Natural killer cell (primary cell): Measurements from ENCODE around the gene MUC5AC. TPM values are rescaled to one million over a fixed set of nuclear protein-coding genes. Genes with fewer than 3 reads are reported as not detected.

Experiments used
- ATAC-seq, 3 donors: fragments of 150-1000 bp in 2 of 3; fragments of 200-7000 bp in 1 of 3; cut with Tn5 transposase; 1 replicate in 1 of 3; 2 replicates in 2 of 3; pipeline ENCODE4 v1.10.0; 2021; ENCODE audit warnings: mild to moderate bottlenecking in 2 of 3, moderate library complexity in 2 of 3
- DNase-seq, 2 donors: peaks; one replicate each; pipeline versions ENCODE4 v3.0.0 to v3.0.0-alpha.2; 2013 to 2021; ENCODE audit warnings: mixed read lengths in 1 of 2
- H3K27ac ChIP-seq: one replicate; pipeline ENCODE4 v1.5.1; 2013; ENCODE audit warnings: mild to moderate bottlenecking, low read length
- H3K27me3 ChIP-seq: one replicate; pipeline ENCODE4 v1.6.1; 2013; ENCODE audit warnings: low read length; ENCODE audit not compliant: control insufficient read depth, insufficient read depth
- H3K36me3 ChIP-seq: one replicate; pipeline ENCODE4 v1.6.1; 2013; ENCODE audit warnings: low read length; ENCODE audit not compliant: control insufficient read depth, insufficient read depth
- H3K4me1 ChIP-seq: one replicate; pipeline ENCODE4 v1.6.1; 2013; ENCODE audit warnings: low read length; ENCODE audit not compliant: control insufficient read depth, insufficient read depth
- H3K4me3 ChIP-seq: one replicate; pipeline ENCODE4 v1.5.1; 2013; ENCODE audit warnings: low read length
- H3K9me3 ChIP-seq: one replicate; pipeline ENCODE4 v1.6.1; 2013; ENCODE audit warnings: low read length; ENCODE audit not compliant: control insufficient read depth, insufficient read depth
- H3K27ac Mint-ChIP-seq, 2 donors: one replicate each; pipeline ENCODE4 v1.8.0; 2022; ENCODE audit warnings: mild to moderate bottlenecking in 2 of 2, mixed read lengths in 2 of 2, moderate library complexity in 1 of 2
- H3K27me3 Mint-ChIP-seq, 2 donors: one replicate each; pipeline ENCODE4 v1.8.0; 2022; ENCODE audit warnings: low read depth in 2 of 2, mixed read lengths in 2 of 2
- H3K36me3 Mint-ChIP-seq: one replicate; pipeline ENCODE4 v1.8.0; 2022; ENCODE audit warnings: mixed read lengths
- H3K4me1 Mint-ChIP-seq, 2 donors: one replicate each; pipeline ENCODE4 v1.8.0; 2022; ENCODE audit warnings: mixed read lengths in 2 of 2
- H3K4me3 Mint-ChIP-seq: one replicate; pipeline ENCODE4 v1.8.0; 2022; ENCODE audit warnings: mild to moderate bottlenecking, moderate library complexity, mixed read lengths
- H3K9me3 Mint-ChIP-seq, 2 donors: one replicate each; pipeline ENCODE4 v1.8.0; 2022; ENCODE audit warnings: mixed read lengths in 2 of 2
- CTCF ChIP-seq: fragments of 200-600 bp; IDR thresholded peaks from one replicate; pipeline ENCODE4 v1.8.0; 2022; ENCODE audit warnings: antibody characterized with exemption
- WGBS: methylation state at CpG from one replicate; pipeline ENCODE4 v1.1.7; 2013; ENCODE audit warnings: missing lambda C conversion rate; ENCODE audit not compliant: insufficient coverage; 5-methylcytosine and 5-hydroxymethylcytosine counted together
- intact Hi-C: fragments of 100-400 bp; cut with micrococcal nuclease; formaldehyde crosslinking; loops from one replicate; pipeline ENCODE4 v1.14.2; 2022
- total RNA-seq, 4 donors: library from RNA; stranded (reverse); fragments of 120-200 nt in 1 of 4; gene quantifications; one replicate each; pipeline versions ENCODE4 v1.2.3 to v1.2.4, GENCODE V29; 2013 to 2022

Gene MUC5AC
- total RNA-seq, 3 donors from 2014 or later (not counting 1 experiment from before 2014, with no cell fraction given) = not detected

- H3K4me3 ChIP-seq = no peak overlapping the region
- no peaks in the 10 kb centered on the region for H3K4me1 Mint-ChIP-seq
- no peak overlapping the region for H3K27ac Mint-ChIP-seq
- TF ChIP-seq CTCF = no peak
- WGBS = 70% methylated on average over 29 of the region's 29 CpGs
- no peaks in the 10 kb centered on the region for H3K36me3 Mint-ChIP-seq
- intact Hi-C loops = no loop called here
- no peaks in the 10 kb centered on the region for H3K27me3 Mint-ChIP-seq
- DNase-seq (no peak), ATAC-seq (no peak)
- no peaks in the 10 kb centered on the region for H3K9me3 Mint-ChIP-seq
- no peaks in the 10 kb centered on the region for H3K9me3 ChIP-seq
- no peak overlapping the region for H3K27ac ChIP-seq
- H3K4me3 Mint-ChIP-seq = no peak overlapping the region
- H3K27me3 ChIP-seq = no peaks in the 10 kb centered on the region
- H3K4me1 ChIP-seq = no peaks in the 10 kb centered on the region
- H3K36me3 ChIP-seq = no peaks in the 10 kb centered on the region
These were observed 67.9 kb downstream of the MUC5AC start for GRCh38 chr11:1225386-1226225.

- Histone ChIP-seq H3K27me3 (no peaks in the 10 kb centered on the region), H3K4me1 (no peaks in the 10 kb centered on the region), H3K4me3 (no peak overlapping the region), H3K27ac (no peak overlapping the region), H3K36me3 (no peaks in the 10 kb centered on the region), H3K9me3 (no peaks in the 10 kb centered on the region)
- Mint-ChIP-seq H3K36me3 (no peaks in the 10 kb centered on the region), H3K27ac (no peak overlapping the region), H3K4me3 (no peak overlapping the region), H3K27me3 (no peaks in the 10 kb centered on the region), H3K4me1 (no peaks in the 10 kb centered on the region), H3K9me3 (no peaks in the 10 kb centered on the region)
- 81% methylated on average over 41 of the region's 41 CpGs for WGBS
- TF ChIP-seq CTCF = no peak
- intact Hi-C loops = no loop called here
- ATAC-seq = no peak
- no peak for DNase-seq
These were observed 68.7 kb downstream of the MUC5AC start for GRCh38 chr11:1226226-1226985.

DNA sequence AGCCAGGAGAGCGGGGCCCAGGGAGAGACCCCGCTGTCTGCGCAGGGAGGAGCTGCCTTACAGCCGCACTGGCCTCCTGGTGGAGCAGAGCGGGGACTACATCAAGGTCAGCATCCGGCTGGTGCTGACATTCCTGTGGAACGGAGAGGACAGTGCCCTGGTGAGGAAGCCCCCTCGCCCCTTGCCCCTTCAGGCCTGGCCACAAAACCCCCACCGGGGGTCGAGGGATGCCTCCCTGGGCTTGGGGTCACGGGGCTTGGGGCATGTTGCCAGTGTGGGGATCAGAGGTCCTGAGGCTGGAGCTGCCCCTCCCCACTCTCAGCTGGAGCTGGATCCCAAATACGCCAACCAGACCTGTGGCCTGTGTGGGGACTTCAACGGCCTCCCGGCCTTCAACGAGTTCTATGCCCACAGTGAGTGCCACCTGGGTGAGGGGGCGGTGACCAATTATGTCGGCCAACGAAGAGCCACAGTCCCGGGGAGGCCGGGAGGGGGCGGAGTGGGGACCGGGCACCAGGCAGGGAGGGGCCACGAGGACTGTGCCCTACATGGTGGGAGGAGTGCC is 69.3 kb downstream of the MUC5AC start:
- DNase-seq = no peak
- intact Hi-C loops = no loop called here

More for the DNA sequence above, 69.3 kb downstream of the MUC5AC start:
- Mint-ChIP-seq H3K27ac (no peak overlapping the region), H3K36me3 (no peaks in the 10 kb centered on the region), H3K4me3 (no peak overlapping the region), H3K4me1 (no peaks in the 10 kb centered on the region), H3K9me3 (no peaks in the 10 kb centered on the region), H3K27me3 (no peaks in the 10 kb centered on the region)
- no peak for ATAC-seq
- Histone ChIP-seq H3K27me3 (no peaks in the 10 kb centered on the region), H3K36me3 (no peaks in the 10 kb centered on the region), H3K9me3 (no peaks in the 10 kb centered on the region), H3K4me1 (no peaks in the 10 kb centered on the region), H3K4me3 (no peak overlapping the region), H3K27ac (no peak overlapping the region)
- TF ChIP-seq CTCF = no peak
- WGBS = 76% methylated on average over 23 of the region's 23 CpGs
